Upper lobe of left lung (tissue), 4 donors: ENCODE data around the gene SEC14L6.

Experiments used
- CTCF ChIP-seq, 6 experiments: fragments of 450-650 bp in 4 of 6; fragments of 200-600 bp in 2 of 6; sonication (generic) in 2 of 6; IDR thresholded peaks; one replicate each; pipeline ENCODE4 v1.5.1; 2016 to 2019; ENCODE audit warnings: antibody characterized with exemption in 6 of 6
- EP300 ChIP-seq, 4 donors: sonication (generic); formaldehyde crosslinking; IDR thresholded peaks; one replicate each; pipeline ENCODE4 v1.5.1; 2017; ENCODE audit warnings: antibody characterized with exemption in 4 of 4, control low read depth in 2 of 4
- POLR2A ChIP-seq, 4 donors: fragments of 450-650 bp; IDR thresholded peaks; one replicate each; pipeline ENCODE4 v1.5.1; 2016 to 2017; ENCODE audit warnings: antibody characterized with exemption in 4 of 4, mild to moderate bottlenecking in 2 of 4
- POLR2AphosphoS5 ChIP-seq, 2 donors: sonication (generic); formaldehyde crosslinking; IDR thresholded peaks; one replicate each; pipeline ENCODE4 v1.5.1; 2017; ENCODE audit warnings: antibody characterized with exemption in 2 of 2

GRCh38 chr22:30513462-30513861, 33.1 kb downstream of the SEC14L6 start:
- TF ChIP-seq CTCF (IDR thresholded peaks at IDR 0.05), result no peak
- TF ChIP-seq POLR2A (IDR thresholded peaks at IDR 0.05), result no peak
- no peak for TF ChIP-seq EP300 (IDR thresholded peaks at IDR 0.05)
- no peak for TF ChIP-seq POLR2AphosphoS5 (IDR thresholded peaks at IDR 0.05)
